ENCODE results near the gene PAIP2B. TPM values are rescaled to one million over a fixed set of nuclear protein-coding genes. Genes with fewer than 3 reads are reported as not detected.
A peak's percentile ranks its signal among the peaks of the same experiment; 100 is the strongest.
"Not testable (repeated sequence)": the region's sequence is repeated elsewhere in the genome, so short reads cannot be mapped to it uniquely, and the experiment has no call there.

The PAIP2B gene
- total and polyA plus RNA-seq, 2 of the 4 experiments (the other 2 are of a cell fraction): 0.15 to 0.18 TPM

DNA sequence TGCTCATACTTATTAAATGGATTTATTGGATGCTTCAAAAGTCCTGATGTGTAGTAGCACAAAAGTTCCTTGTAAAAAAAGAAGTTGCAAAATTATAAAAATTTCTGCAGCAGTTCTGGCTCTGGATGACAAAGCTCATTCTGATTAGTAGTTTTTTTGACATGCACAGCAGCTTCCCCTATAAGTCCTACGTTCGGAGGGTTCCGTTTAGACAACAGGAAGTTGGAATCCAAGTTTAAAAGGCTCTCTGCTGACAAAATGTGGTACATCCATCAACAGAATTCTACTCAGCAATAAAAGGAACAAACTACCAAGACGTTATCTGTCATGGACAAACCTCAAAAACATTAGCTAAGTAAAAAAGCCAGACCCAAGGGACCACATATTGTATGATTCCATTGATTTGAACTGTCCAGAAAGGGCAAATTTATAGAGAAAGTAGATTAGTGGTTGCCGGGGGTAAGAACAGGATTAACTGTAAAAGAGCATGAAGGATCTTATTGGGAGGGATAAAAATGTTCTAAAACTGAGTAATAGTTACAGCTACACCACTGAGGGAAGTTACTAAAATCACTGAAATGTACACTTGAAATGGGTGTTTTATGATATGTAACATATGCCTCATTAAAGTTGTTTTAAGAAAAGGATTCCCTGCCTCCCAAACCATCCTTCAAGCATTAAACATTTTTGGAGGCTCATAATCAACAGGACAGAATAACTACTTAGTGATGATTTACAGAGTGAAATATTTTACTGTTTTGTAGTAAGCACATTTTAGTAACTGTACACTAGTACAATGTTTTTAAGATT lies 43.4 kb downstream of the PAIP2B start:
- H3K18ac ChIP-seq (ENCODE audit: low read depth, low read length); H3K36me3 ChIP-seq (ENCODE audit: control insufficient read depth, insufficient read depth, low read length); H3K79me1 ChIP-seq (ENCODE audit: low read depth in 1 of 2, low read length in 2 of 2); in situ Hi-C loops (cut with MboI; ENCODE audit: low sequenced_read_pairs); H4K91ac ChIP-seq (ENCODE audit: insufficient read depth, low read depth, low read length); CTCF ChIA-PET; H2BK5ac ChIP-seq (ENCODE audit: low read depth, low read length, poor library complexity, severe bottlenecking); H4K20me1 ChIP-seq (ENCODE audit: insufficient read depth, low read length); intact Hi-C loops (cut with micrococcal nuclease); H3K9me3 ChIP-seq (ENCODE audit: control insufficient read depth, insufficient read depth, low read length); H3K27me3 ChIP-seq (ENCODE audit: control insufficient read depth, insufficient read depth, low read length); dilution Hi-C loops (cut with HindIII; ENCODE audit: low sequenced_read_pairs, unreplicated experiment); H3K4me3 ChIP-seq (ENCODE audit: insufficient read depth, low read depth, low read length); POLR2A ChIA-PET (ENCODE audit: unreplicated experiment); H4K8ac ChIP-seq (ENCODE audit: low read depth in 2 of 2, low read length in 2 of 2); DNase-seq; H4K5ac ChIP-seq (ENCODE audit: low read depth, low read length); H3K9me1 ChIP-seq (ENCODE audit: insufficient read depth, low read length); H2AK9ac ChIP-seq (replicated peaks; ENCODE audit: low read depth, low read length, poor library complexity); H2BK20ac ChIP-seq (ENCODE audit: low read depth, low read length); H3K9ac ChIP-seq (ENCODE audit: low read depth, low read length); H2AFZ ChIP-seq (replicated peaks; ENCODE audit: low read length, poor library complexity); H3K4me1 ChIP-seq (ENCODE audit: control insufficient read depth, insufficient read depth, low read length); H3K14ac ChIP-seq (replicated peaks; ENCODE audit: low read depth, low read length); H3K4me2 ChIP-seq (ENCODE audit: low read depth, low read length); H2BK120ac ChIP-seq (ENCODE audit: low read depth, low read length); BruUV-seq (replicated peaks); H3K27ac ChIP-seq (ENCODE audit: insufficient read depth, low read length); H3K4ac ChIP-seq (ENCODE audit: low read depth, low read length); H2AK5ac ChIP-seq (ENCODE audit: low read depth, low read length); H2BK15ac ChIP-seq (ENCODE audit: low read depth, low read length); H3K56ac ChIP-seq (ENCODE audit: extremely low read depth, insufficient read depth, low read length); H3K23ac ChIP-seq (ENCODE audit: low read depth, low read length): not testable (repeated sequence)
- ATAC-seq (ENCODE audit: low read depth): peak; percentile 37
- WGBS, 2 experiments (ENCODE audit: extremely low coverage in 2 of 2, insufficient read length in 1 of 2): no CpG with 5 or more reads among the region's 5 CpGs

Data from IMR-90 (cell line).